Activated T-helper 1 cell treated with anti-CD3 and anti-CD28 coated beads, Interleukin-12 subunit alpha, Interleukin-12 subunit beta, Interleukin-2, Interleukin-4 antibody, amounts not matched to agents 30 ng/mL and 10 ng/mL and 1 ng/mL, durations not matched to agents 14 hours and 24 hours and 36 hours (primary cell): Measurements from ENCODE around the gene CHST11. TPM values are rescaled to one million over a fixed set of nuclear protein-coding genes. Genes with fewer than 3 reads are reported as not detected.

ENCODE experiments used
- DNase-seq: peaks from one replicate; pipeline ENCODE4 v3.0.0; 2021; ENCODE audit warnings: low spot score
- H3K27ac Mint-ChIP-seq: one replicate; pipeline ENCODE4 v1.8.0; 2021; ENCODE audit warnings: mild to moderate bottlenecking, mixed read lengths
- H3K27me3 Mint-ChIP-seq: one replicate; pipeline ENCODE4 v1.8.0; 2022; ENCODE audit warnings: mild to moderate bottlenecking, moderate library complexity, mixed read lengths; ENCODE audit not compliant: insufficient read depth
- H3K36me3 Mint-ChIP-seq: one replicate; pipeline ENCODE4 v1.8.0; 2021; ENCODE audit warnings: low read depth, mixed read lengths
- H3K4me1 Mint-ChIP-seq: one replicate; pipeline ENCODE4 v1.8.0; 2021; ENCODE audit warnings: low read depth, mixed read lengths
- H3K4me3 Mint-ChIP-seq: one replicate; pipeline ENCODE4 v1.8.0; 2021; ENCODE audit warnings: mild to moderate bottlenecking, moderate library complexity, mixed read lengths
- H3K9me3 Mint-ChIP-seq: one replicate; pipeline ENCODE4 v1.8.0; 2021; ENCODE audit warnings: mixed read lengths
- intact Hi-C: fragments of 100-400 bp; cut with micrococcal nuclease; formaldehyde crosslinking; loops from one replicate; pipeline ENCODE4 v1.15.1; 2024
- total RNA-seq: library from RNA; stranded (reverse); gene quantifications from 2 replicates; pipeline ENCODE4 v1.2.3, GENCODE V29; 2022

CHST11 gene
- total RNA-seq, 1 donor from 2014 or later, result 70.7 TPM

DNA sequence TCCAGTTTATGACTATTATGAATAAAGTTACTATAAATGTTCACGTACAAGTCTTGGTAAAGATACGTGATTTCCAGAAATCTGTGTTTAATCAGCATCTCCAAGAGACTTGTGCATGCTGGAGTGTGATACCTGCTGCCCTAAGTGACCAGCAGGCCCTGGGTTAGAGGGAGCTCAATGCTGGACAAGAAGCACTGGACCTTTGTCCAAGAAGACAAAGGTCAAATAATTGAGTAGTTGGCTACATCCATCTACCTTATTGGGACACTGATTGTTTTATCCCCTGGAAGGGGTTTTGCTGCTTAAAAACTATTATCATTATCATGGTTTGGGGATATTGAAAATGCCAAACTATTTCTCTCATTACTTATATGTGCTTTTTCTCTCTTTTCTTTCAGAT lies 37.0 kb upstream of the CHST11 start:
- Mint-ChIP-seq H3K4me1 (peaks cover 18% of the 10 kb centered on the region), H3K9me3 (no peaks in the 10 kb centered on the region), H3K27ac (no peak overlapping the region), H3K36me3 (peaks cover 3% of the 10 kb centered on the region), H3K4me3 (no peak overlapping the region), H3K27me3 (peaks cover 4% of the 10 kb centered on the region)
- DNase-seq, result no peak
- intact Hi-C loops, result no loop called here

GRCh38 chr12:104420868-104421267 lies 35.9 kb upstream of the CHST11 start:
- no peak for DNase-seq
- H3K4me1 Mint-ChIP-seq, result peaks cover 18% of the 10 kb centered on the region

DNA sequence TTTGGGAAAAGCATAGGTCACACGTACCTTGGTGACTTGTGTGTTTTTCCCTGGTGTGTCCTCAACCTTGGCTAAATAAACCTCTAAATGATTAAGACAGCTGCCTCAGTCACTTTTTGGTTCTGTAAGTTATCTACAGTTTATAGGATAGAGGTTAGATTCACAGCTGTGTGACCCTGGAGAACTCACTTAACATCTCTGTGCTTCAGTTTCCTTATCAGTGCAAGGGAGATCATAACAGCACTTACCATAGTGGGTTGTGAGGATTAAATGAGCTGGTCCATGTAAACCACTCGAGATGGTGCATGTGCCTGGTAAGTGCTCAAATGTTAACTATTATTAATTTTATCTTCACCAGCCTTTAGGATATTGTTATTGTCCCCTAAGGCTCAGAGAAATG lies 35.4 kb upstream of the CHST11 start:
- intact Hi-C loops, result no loop called here
- no peak overlapping the region for H3K4me3 Mint-ChIP-seq
- no peak for DNase-seq

More at GRCh38 chr12:104420868-104421267, 35.9 kb upstream of the CHST11 start:
- peaks cover 3% of the 10 kb centered on the region for H3K36me3 Mint-ChIP-seq
- H3K4me3 Mint-ChIP-seq, result no peak overlapping the region
- no peak overlapping the region for H3K27ac Mint-ChIP-seq
- peaks cover 4% of the 10 kb centered on the region for H3K27me3 Mint-ChIP-seq
- intact Hi-C loops, result no loop called here
- no peaks in the 10 kb centered on the region for H3K9me3 Mint-ChIP-seq

GRCh38 chr12:104422441-104422840 lies 34.3 kb upstream of the CHST11 start:
- H3K4me3 Mint-ChIP-seq, result no peak overlapping the region

More for the DNA sequence above, 35.4 kb upstream of the CHST11 start:
- H3K9me3 Mint-ChIP-seq, result no peaks in the 10 kb centered on the region
- H3K27me3 Mint-ChIP-seq, result peaks cover 4% of the 10 kb centered on the region
- no peak overlapping the region for H3K27ac Mint-ChIP-seq
- peaks cover 18% of the 10 kb centered on the region for H3K4me1 Mint-ChIP-seq
- H3K36me3 Mint-ChIP-seq, result peaks cover 3% of the 10 kb centered on the region

DNA sequence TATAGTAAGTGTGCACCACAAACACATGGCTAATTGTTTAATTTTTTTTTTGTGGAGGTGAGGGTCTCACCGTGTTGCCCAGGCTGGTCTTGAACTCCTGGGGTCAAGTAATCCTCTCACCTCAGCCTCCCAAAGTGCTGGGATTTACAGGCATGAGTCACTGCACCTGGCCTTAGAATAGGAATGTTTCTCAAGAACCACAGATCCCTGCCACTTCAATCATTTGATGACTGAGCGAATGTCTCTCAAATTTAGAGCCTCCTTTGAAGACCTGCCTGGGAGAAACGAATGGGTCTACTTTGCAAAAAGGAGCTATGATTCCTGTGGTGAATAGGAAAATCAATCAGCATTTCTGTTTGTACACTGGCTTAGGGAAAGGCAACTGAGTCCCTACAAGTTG lies 33.5 kb upstream of the CHST11 start:
- no peak for DNase-seq
- Mint-ChIP-seq H3K36me3 (peaks cover 3% of the 10 kb centered on the region), H3K4me1 (peaks cover 31% of the 10 kb centered on the region), H3K4me3 (no peak overlapping the region), H3K27ac (no peak overlapping the region), H3K9me3 (no peaks in the 10 kb centered on the region), H3K27me3 (peaks cover 4% of the 10 kb centered on the region)
- intact Hi-C loops, result no loop called here

More at GRCh38 chr12:104422441-104422840, 34.3 kb upstream of the CHST11 start:
- H3K27me3 Mint-ChIP-seq, result peaks cover 4% of the 10 kb centered on the region
- no peak for DNase-seq
- no peaks in the 10 kb centered on the region for H3K9me3 Mint-ChIP-seq
- peaks cover 3% of the 10 kb centered on the region for H3K36me3 Mint-ChIP-seq
- peaks cover 27% of the 10 kb centered on the region for H3K4me1 Mint-ChIP-seq
- intact Hi-C loops, result no loop called here
- H3K27ac Mint-ChIP-seq, result no peak overlapping the region

DNA sequence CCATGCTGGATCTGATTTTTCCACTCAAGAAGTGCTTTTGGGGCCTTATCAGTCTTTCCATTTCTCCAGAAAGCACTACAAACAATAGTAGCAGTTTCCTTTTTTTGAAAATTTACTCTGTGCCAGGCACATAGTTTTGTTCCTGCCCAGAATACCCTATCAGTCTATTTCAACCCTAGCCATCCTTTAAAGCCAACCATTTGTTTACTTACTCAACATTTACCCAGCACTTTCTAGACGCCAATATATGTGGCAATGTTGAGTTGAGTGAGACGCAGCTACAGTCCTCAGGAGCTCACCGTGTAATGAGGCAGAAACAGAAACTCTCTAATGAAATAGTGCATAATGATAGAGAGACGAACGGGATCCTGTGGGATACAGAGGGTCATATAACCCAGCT lies 32.9 kb upstream of the CHST11 start:
- H3K9me3 Mint-ChIP-seq, result no peaks in the 10 kb centered on the region
- H3K27ac Mint-ChIP-seq, result peak overlapping the region; percentile 24
- intact Hi-C loops, result no loop called here
- DNase-seq, result no peak
- no peak overlapping the region for H3K4me3 Mint-ChIP-seq
- H3K27me3 Mint-ChIP-seq, result peaks cover 4% of the 10 kb centered on the region
- peaks cover 31% of the 10 kb centered on the region for H3K4me1 Mint-ChIP-seq
- peaks cover 3% of the 10 kb centered on the region for H3K36me3 Mint-ChIP-seq

GRCh38 chr12:104424955-104425354 lies 31.8 kb upstream of the CHST11 start:
- peaks cover 3% of the 10 kb centered on the region for H3K36me3 Mint-ChIP-seq
- DNase-seq, result no peak
- H3K27me3 Mint-ChIP-seq, result peaks cover 4% of the 10 kb centered on the region
- H3K9me3 Mint-ChIP-seq, result no peaks in the 10 kb centered on the region
- intact Hi-C loops, result no loop called here
- H3K27ac Mint-ChIP-seq, result no peak overlapping the region
- no peak overlapping the region for H3K4me3 Mint-ChIP-seq
- H3K4me1 Mint-ChIP-seq, result peaks cover 31% of the 10 kb centered on the region

DNA sequence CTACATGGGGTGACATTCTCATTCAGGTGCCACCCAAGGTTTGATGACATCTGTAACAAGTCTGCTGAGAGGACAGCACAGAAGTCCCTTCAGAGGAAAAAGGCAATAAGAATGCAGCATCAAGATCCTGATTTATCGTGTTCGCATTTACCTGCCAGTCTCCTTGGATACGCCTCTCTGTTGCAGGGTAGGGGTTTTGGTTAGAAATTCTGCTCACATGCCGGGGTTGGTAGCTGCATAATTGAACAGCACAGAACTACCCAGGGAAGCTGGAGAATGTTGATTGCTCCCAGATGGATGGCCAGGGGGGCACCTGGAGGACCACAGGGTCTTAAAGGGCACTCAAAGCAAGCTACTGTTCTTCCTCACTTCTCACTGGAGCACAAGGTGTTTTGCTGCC lies 31.1 kb upstream of the CHST11 start:
- no peaks in the 10 kb centered on the region for H3K9me3 Mint-ChIP-seq
- no peak for DNase-seq
- H3K36me3 Mint-ChIP-seq, result peaks cover 3% of the 10 kb centered on the region
- intact Hi-C loops, result no loop called here
- H3K4me1 Mint-ChIP-seq, result peaks cover 31% of the 10 kb centered on the region
- peaks cover 4% of the 10 kb centered on the region for H3K27me3 Mint-ChIP-seq
- H3K27ac Mint-ChIP-seq, result no peak overlapping the region
- H3K4me3 Mint-ChIP-seq, result no peak overlapping the region

- Mint-ChIP-seq H3K27ac (peak overlapping the region; percentile 46), H3K27me3 (peaks cover 4% of the 10 kb centered on the region), H3K36me3 (peaks cover 3% of the 10 kb centered on the region), H3K4me1 (peaks cover 24% of the 10 kb centered on the region), H3K9me3 (no peaks in the 10 kb centered on the region), H3K4me3 (no peak overlapping the region)
- DNase-seq, result no peak
- intact Hi-C loops, result loop anchor here (1.0 kb wide), 1 partner anchor 29 kb away; the partner anchor contains the start of gene CHST11
These were observed 29.7 kb upstream of the CHST11 start for GRCh38 chr12:104426926-104427546.

DNA sequence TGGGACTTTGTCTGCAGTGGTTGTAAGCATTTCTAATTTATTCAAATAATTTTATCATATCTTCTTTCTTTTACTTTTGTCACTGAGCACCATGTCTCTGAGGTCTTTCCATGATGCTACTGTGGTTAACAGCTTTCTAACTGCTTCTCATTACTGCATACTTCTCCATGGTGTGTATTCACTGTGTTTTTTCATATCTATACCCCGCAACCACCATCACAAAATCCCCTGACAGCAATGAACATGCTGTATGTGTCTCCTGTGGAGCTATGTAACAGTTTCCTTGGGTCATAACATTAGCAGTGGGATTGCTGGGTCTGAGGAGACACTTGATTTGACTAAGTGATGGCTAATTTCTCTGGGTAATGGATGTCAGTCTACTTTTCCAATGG lies 29.2 kb upstream of the CHST11 start:
- peaks cover 24% of the 10 kb centered on the region for H3K4me1 Mint-ChIP-seq
- intact Hi-C loops, result loop anchor here (1.0 kb wide), 1 partner anchor 29 kb away; the partner anchor contains the start of gene CHST11
- no peak overlapping the region for H3K4me3 Mint-ChIP-seq
- H3K27me3 Mint-ChIP-seq, result peaks cover 1% of the 10 kb centered on the region
- peak overlapping the region; percentile 46 for H3K27ac Mint-ChIP-seq
- no peak for DNase-seq
- H3K9me3 Mint-ChIP-seq, result no peaks in the 10 kb centered on the region
- peaks cover 3% of the 10 kb centered on the region for H3K36me3 Mint-ChIP-seq

- no peak overlapping the region for H3K27ac Mint-ChIP-seq
- no peaks in the 10 kb centered on the region for H3K4me1 Mint-ChIP-seq
- H3K27me3 Mint-ChIP-seq, result peaks cover 7% of the 10 kb centered on the region
- DNase-seq, result no peak
- intact Hi-C loops, result no loop called here
- H3K36me3 Mint-ChIP-seq, result peaks cover 3% of the 10 kb centered on the region
- no peaks in the 10 kb centered on the region for H3K9me3 Mint-ChIP-seq
- H3K4me3 Mint-ChIP-seq, result no peak overlapping the region
These were observed 23.7 kb upstream of the CHST11 start for GRCh38 chr12:104433061-104433460.

- H3K4me1 Mint-ChIP-seq, result no peaks in the 10 kb centered on the region
- no peaks in the 10 kb centered on the region for H3K9me3 Mint-ChIP-seq
- intact Hi-C loops, result no loop called here
- peaks cover 3% of the 10 kb centered on the region for H3K36me3 Mint-ChIP-seq
- H3K27ac Mint-ChIP-seq, result no peak overlapping the region
- DNase-seq, result no peak
- peaks cover 7% of the 10 kb centered on the region for H3K27me3 Mint-ChIP-seq
- H3K4me3 Mint-ChIP-seq, result no peak overlapping the region
These were observed 22.6 kb upstream of the CHST11 start for GRCh38 chr12:104434129-104434528.

- intact Hi-C loops, result no loop called here
- no peaks in the 10 kb centered on the region for H3K9me3 Mint-ChIP-seq
- H3K27me3 Mint-ChIP-seq, result peaks cover 7% of the 10 kb centered on the region
- peaks cover 3% of the 10 kb centered on the region for H3K36me3 Mint-ChIP-seq
- DNase-seq, result no peak
- no peak overlapping the region for H3K27ac Mint-ChIP-seq
- no peak overlapping the region for H3K4me3 Mint-ChIP-seq
- no peaks in the 10 kb centered on the region for H3K4me1 Mint-ChIP-seq
These were observed 21.6 kb upstream of the CHST11 start for GRCh38 chr12:104435175-104435574.

GRCh38 chr12:104435765-104436164 lies 21.0 kb upstream of the CHST11 start:
- no peaks in the 10 kb centered on the region for H3K9me3 Mint-ChIP-seq
- no peak overlapping the region for H3K27ac Mint-ChIP-seq
- no peaks in the 10 kb centered on the region for H3K4me1 Mint-ChIP-seq
- peaks cover 7% of the 10 kb centered on the region for H3K27me3 Mint-ChIP-seq
- no peak for DNase-seq
- H3K4me3 Mint-ChIP-seq, result no peak overlapping the region
- peaks cover 3% of the 10 kb centered on the region for H3K36me3 Mint-ChIP-seq
- intact Hi-C loops, result no loop called here
